Smooth muscle cell of the brain vasculature (primary cell): ENCODE data around the gene BLOC1S6.
"Not testable (repeated sequence)": the region's sequence is repeated elsewhere in the genome, so short reads cannot be mapped to it uniquely, and the experiment has no call there.

Experiments
- DNase-seq: peaks from one replicate; pipeline ENCODE4 v3.0.0-alpha.2; 2012; ENCODE audit warnings: low read depth, low spot score

The BLOC1S6 gene

DNA sequence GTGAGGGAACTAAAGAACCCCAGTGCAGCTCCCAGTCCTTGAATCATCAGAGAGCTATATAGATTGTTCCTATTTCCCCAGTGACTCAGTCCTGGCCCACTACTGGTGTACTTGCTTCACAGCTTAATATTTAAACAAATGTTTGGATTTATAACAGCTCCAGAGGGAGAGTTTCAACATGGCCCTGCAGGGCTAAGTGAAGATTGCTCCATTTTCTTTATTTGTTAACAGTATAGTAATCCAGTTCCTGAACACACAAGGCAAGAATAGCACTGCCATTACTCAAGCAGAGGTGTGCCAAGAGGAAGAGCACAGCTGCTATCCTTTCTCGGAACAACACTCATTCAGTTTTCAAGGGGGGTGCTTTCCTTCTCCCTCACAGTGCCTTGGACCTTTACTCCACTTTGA lies 54.2 kb downstream of the BLOC1S6 start:
- DNase-seq = no peak

DNA sequence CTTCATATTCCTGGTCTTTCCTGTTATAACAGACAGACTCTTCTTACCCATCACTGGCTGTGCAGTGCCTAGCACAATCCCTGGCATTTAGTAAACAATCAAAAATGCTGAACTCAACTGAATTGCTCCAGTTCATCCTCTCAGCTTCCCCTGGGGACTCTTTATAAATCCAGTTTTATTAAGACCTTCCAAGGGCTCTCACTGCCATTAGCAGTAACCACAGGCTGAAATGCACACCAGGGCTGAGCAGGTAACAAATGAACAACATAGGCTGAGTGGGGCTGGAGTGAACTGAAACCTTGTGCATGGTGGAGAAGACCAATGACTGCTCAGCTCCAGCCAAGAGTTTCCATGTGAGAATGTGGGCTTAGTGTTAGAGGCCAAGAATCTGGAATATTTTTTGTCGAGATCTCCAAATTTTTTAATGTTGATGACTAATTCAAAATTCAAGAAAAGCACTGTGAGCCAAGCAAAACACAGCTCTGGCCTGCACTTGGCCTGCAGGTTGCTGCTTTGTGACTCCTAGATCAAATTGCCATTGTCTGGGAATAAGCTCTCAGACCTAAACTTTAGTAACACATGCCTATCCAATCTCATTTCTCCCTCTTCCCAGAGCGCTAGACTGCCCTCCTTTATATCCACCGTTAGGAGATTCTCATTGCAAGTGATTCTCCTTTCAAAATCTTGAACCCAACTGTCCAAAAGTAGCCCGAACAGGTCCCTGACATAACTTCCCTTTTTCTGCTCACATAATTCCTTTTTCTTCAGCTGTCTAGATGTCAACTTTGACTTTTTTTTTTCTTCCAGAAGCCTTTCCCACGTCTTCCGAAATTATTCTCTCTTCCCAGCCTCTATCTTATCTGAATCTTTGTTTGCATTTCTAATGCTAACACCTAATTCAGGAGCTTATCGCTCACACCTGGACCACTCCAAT lies 55.1 kb downstream of the BLOC1S6 start:
- no peak for DNase-seq

DNA sequence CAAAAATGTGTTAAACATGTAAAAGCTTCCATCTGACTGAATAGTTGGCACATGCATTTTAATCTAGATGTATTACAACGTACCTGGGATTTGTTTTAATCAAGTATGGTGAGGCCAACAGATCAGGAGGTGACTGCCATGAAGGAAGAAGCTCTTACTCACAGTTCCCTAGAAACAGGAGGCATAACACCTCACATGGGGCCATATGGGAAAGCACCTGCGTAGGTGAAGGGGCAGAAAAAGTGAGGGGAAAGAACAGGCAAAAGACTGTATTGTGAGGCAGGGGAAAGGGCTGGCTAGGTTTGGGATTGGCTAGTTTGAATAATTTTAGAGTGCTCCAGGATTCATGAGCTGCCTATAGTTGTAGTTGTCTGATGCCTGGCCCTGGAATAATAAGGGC lies 57.3 kb downstream of the BLOC1S6 start:
- DNase-seq = no peak

DNA sequence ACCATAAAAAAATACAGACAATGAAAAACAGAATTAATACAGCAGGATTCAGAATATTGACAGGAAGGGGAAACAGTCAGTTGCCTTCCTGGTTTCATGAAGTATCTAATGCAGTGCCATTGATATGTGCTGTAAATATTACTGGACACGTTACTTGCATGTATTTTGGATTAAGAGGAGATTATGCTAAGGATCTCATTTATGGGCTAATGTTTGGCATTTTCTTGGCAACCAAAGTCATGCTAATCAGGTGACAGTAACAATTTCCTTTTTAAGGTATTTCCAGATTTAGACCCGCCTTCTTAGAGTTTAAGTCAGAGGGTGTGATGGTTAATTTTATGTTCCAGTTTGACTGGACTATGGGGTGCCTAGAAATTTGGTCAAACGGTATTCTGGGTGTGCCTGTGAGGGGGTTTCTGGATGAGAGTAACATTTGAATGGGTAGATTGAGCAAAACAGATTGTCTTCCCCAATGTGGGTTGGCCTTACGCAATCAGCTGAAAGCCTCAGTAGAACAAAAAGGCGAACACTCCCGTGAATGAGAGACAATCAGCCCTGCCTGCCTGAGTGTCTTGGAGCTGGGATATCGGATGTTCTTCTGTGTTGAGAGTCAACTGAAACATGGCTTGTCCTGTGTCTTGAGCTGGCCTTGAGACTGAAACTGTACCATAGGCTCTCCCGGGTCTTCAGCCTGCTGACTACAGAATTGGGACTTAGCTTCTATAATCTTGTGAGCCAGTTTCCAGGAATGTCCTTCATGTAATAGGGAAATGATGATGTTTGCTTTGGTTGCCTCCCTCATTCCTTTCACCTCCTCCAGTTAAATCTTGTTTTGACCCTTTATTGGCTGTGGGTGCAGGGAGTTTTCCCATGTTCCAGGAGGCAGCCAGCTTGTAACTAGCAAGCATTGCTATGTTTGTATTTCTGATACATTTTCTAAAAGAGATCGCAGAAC lies 58.1 kb downstream of the BLOC1S6 start:
- no peak for DNase-seq

DNA sequence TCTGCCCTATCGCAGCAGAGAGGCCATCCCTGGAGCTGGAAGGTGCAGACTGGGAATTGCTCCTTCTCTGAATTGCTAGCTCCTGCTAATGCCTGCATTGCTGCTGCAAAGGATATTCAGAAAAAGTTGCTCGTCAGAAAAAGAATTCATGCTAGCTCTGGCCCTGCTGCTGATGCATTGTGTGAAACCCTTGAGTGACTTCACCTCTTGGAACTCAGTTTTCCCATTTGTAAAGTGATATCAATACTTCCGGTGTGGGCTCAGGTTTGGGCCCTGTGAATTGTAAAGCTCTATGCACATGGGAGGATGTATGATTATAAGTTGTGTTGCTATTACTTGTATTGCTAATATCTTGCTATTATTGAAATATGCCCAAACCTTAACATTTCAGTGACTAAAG lies 59.0 kb downstream of the BLOC1S6 start:
- no peak for DNase-seq

DNA sequence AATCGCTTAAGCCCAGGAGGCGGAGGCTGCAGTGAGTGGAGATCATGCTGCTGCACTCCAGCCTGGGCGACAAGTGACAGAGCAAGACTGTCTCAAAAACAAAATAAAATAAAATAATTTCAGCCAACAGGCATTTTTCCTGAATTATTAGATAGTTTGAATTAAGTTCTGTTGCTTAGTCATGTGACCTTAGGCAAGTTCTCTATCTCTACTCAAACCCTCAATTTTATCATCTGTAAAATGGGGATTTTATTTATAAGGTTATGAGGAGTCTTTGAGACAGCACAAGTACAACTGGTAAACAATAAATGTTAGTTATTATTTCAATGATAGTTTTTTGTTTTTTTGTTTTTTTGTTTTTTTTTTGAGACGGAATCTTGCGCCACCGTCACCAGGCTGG lies 60.6 kb downstream of the BLOC1S6 start:
- no peak for DNase-seq

DNA sequence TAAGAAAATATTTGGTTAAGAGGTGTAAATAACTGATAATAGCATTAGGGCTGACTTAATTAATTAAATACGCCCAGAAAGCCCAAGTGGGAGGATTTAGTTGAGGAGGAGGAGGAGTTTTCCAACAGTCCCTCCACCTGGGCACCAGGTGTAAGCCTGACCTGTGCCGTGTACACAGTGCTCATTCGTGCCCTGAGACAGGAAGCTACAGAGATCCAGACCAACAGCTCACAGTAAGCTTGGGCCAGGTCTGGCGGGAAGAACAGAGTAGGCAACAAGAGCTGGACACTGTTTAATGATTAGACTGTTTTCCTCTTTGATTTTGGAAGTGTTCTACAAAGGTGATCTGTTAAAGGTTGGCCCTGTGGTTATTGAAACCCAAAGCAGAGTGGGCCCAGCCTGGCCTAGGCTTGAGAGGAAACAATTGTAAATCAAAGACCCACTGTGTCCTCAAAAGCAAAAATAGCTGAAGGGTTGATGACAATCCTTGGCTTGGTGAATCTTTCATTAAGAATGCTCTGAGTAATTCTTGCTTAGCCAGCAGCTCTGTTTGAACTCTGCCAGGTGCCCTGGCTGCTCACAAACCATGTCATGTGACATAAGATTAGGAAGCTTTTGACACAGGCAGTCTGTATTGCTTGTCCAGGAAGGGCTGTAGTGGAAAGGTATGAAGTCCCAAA lies 61.5 kb downstream of the BLOC1S6 start:
- DNase-seq = no peak

DNA sequence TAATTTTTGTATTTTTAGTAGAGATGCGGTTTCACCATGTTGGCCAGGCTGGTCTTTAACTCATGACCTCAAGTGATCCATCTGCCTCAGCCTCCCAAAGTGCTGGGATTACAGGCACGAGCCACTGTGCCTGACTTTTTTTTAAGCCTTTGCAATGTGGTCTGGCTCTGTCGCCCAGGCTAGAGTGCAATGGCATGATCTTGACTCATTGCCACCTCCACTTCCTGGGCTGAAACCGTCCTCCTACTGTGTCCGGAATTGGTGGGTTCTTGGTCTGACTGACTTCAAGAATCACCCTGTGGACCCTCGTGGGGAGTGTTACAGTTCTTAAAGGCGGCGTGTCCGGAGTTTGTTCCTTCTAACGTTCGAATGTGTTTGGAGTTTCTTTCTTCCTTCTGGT lies 62.8 kb downstream of the BLOC1S6 start:
- not testable (repeated sequence) for DNase-seq

DNA sequence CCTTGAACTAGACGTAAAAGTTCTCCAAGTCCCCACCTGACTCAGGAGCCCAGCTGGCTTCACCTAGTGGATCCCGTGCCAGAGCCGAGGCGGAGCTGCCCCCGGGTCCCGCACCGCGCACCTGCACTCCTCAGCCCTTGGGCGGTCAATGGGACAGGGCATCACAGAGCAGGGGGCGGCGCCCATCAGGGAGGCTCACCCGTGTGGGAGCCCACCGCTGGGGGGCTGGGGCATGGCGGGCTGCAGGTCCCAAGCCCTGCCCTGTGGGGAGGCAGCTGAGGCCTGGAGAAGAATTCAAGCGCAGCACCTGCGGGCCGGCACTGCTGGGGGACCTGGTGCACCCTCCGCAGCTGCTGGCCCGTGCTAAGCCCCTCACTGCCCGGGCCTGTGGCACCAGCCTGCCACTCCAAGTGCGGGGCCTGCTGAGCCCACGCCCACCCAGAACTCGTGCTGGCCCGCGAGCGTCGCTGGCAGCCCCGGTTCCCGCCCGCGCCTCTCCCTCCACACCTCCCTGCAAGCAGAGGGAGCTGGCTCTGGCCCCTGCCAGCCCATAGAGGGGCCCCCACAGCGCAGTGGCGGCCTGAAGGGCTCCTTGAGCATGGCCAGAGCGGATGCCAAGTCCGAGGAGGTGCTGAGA lies 63.8 kb downstream of the BLOC1S6 start:
- no peak for DNase-seq

DNA sequence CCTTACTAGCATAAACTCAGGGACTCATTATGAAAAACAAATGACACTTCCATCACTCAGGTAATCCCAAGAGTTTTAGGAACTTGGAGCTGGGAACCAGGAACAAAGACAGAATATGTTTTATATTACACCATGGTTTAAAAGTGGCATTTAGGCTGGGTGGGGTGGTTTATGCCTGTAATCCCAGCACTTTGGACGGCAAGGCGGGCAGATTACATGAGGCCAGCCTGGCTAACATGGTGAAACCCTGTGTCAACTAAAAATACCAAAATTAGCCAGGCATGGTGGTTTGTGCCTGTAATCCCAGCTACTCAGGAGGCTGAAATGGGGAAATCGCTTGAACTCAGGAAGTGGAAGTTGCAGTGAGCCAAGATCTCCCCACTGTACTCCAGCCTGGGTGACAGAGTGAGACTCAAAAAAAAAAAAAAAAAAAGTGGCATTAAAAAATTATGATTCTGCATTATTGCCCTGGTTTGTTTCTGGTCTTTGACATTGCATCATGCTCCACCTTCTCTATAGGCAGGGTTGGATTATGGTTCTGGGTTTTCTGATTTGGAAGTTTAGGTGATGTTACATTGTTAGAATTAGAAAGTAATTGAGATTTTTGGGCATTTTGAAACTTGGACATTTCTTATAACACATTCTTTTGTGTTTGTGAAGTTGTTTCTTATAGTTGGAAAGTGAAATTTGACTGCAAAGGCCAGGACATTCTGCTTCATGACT lies 66.7 kb downstream of the BLOC1S6 start:
- no peak for DNase-seq

DNA sequence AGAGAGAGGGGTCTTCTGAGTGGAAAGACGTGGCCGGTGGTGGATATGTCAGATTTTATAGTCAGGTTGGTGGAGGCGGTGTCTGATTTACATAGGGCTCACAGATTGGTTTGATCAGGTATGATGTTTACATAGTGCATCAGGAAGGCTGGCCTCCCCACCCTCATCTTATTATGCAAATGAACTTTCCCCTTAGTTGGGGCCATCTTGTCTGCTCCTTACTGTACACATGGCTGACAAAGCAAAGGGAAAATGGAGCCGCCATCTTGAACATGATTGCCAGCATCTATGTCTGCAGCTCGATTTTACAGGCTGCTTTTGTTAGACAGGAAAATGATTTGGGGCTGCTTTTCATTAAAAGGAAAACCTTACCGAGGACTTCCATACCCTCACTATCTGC lies 67.6 kb downstream of the BLOC1S6 start:
- no peak for DNase-seq

DNA sequence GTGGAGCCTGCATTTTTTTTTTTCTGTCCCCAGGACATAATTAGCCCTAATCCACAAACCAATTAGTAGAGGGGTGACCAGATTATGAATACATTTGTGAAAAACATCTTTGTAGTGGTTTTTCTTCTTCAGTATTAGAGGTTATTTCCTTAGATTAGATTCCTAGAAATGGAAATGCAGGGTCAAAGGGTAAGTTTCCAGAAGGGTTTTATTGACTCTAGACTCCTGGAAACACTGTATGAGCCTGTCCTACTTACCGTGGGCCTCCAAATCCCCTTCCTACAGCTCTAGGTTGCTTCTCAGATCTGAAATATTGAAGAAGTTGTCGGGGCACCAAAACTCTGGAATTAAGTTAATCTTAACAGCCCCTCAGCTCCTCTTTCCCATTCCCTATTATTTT lies 70.1 kb downstream of the BLOC1S6 start:
- no peak for DNase-seq

DNA sequence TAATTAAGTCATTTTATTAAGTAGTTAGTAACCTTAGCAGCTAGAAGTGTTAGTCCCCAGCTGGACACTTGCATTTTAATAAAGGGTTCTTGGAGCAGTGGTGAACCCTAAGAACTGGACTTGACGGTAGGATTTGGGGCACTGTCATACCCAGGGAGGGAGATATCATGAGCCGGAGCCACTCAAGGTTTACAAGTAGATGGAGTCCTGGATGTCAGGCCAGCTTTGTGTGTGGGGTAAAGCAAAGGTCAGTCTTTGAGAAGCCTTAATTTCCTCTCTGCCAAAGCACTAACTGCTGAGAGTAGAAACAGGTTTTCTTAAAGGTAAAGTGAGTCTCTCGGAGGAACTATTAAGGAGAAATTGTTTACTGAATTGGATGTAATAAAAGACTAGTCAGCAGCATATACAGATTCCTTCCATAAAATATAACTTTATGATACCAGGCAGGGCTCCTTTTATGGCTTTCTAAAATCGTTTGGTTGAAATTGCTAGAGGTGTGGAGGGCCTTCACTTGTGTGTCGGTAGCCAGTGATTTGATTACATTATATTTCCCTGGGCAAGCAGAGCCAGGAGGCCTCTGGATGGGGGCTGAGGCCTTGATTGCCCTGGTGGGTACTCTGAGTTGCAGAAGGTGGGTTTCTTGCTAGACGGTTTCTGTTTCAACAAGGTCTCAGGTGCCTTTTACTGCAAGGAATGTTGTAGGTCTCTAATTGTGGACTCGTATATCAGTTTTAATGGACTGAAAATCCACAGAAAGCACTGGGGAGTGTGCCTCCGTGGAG lies 70.8 kb downstream of the BLOC1S6 start:
- no peak for DNase-seq
